ENCODE results near the gene AMER2.

GRCh38 chr13:25171170-25171516 lies 945 bp downstream of the AMER2 start:
- TF ChIP-seq CTCF (IDR thresholded peaks at IDR 0.05) (no peak), EZH2 (IDR thresholded peaks at IDR 0.05; ENCODE audit: borderline replicate concordance, insufficient read depth, low read depth, low read length, poor library complexity, severe bottlenecking) (no peak)

Data from B cell (primary cell).